Endothelial cell of umbilical vein (primary cell): ENCODE results near the gene FBXO27.

Source experiments
- CTCF ChIP-seq, 2 donors: IDR thresholded peaks; 1 replicate in 1 of 2; 2 replicates in 1 of 2; pipeline ENCODE4 v1.5.1; 2011; ENCODE audit warnings: low read length in 2 of 2, mild to moderate bottlenecking in 2 of 2, moderate library complexity in 2 of 2, control low read depth in 1 of 2, inconsistent platforms in 1 of 2, low read depth in 1 of 2; ENCODE audit not compliant: insufficient read depth in 1 of 2; ENCODE audit errors: extremely low read depth in 1 of 2
- POLR2A ChIP-seq: IDR thresholded peaks from 2 replicates; pipeline ENCODE4 v1.6.1; 2012; ENCODE audit warnings: low read depth, mild to moderate bottlenecking, control low read depth, low read length
- POLR2AphosphoS5 ChIP-seq: IDR thresholded peaks from 2 replicates; pipeline ENCODE4 v1.6.1; 2012; ENCODE audit warnings: low read depth, mild to moderate bottlenecking, control low read depth, low read length, moderate library complexity; ENCODE audit not compliant: insufficient read depth

GRCh38 chr19:39032063-39032918 lies at the start of gene FBXO27:
- TF ChIP-seq POLR2AphosphoS5 (peak; percentile 18), POLR2A (no peak), CTCF (IDR thresholded peaks at IDR 0.05; ENCODE audit: extremely low read depth in 1 of 2, insufficient read depth in 1 of 2, low read depth in 1 of 2, low read length in 2 of 2) (no peak)
